Left lobe of liver (tissue), 2 donors: ENCODE data around the gene GPR22. TPM values are rescaled to one million over a fixed set of nuclear protein-coding genes. Genes with fewer than 3 reads are reported as not detected.

Experiments
- ATAC-seq: fragments of 200-7000 bp; cut with Tn5 transposase; one replicate; pipeline ENCODE4 v1.9.1; 2020; ENCODE audit warnings: mild to moderate bottlenecking, moderate library complexity
- DNase-seq: peaks from one replicate; pipeline ENCODE4 v3.0.0-alpha.2; 2020; ENCODE audit warnings: low spot score
- total RNA-seq: library from RNA; stranded (reverse); gene quantifications from one replicate; pipeline ENCODE4 v1.2.1, GENCODE V29; 2021
- donor health status: DM: no; HTN: no; CAD: no; lungs with moderate emphysema.
- donor health status: DM: no; HTN: yes; CAD: no.

Gene GPR22
- total RNA-seq, 1 donor from 2014 or later: not detected

DNA sequence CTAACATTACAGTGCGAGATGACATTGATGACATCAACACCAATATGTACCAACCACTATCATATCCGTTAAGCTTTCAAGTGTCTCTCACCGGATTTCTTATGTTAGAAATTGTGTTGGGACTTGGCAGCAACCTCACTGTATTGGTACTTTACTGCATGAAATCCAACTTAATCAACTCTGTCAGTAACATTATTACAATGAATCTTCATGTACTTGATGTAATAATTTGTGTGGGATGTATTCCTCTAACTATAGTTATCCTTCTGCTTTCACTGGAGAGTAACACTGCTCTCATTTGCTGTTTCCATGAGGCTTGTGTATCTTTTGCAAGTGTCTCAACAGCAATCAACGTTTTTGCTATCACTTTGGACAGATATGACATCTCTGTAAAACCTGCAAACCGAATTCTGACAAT lies 4.3 kb downstream of the GPR22 start:
- ATAC-seq: no peak
- no peak for DNase-seq

DNA sequence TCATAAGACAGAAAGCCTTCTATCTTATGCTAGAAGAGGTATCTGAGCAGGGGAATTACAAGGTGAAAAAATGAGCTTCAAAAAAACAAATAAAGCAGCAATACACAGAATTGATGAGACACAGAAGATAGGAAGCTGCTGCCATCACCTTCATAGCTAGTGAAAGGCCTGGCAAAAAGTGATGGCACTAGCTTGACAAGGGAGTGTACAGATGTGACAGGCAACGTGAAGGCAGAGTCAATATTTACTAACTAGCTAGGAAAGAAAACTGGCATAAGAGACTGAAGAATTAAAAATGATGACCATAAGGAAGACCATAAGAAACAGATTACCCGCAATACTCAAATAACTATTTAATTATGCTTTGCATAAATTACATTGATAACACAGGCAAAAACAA lies 9.4 kb downstream of the GPR22 start:
- no peak for DNase-seq

DNA sequence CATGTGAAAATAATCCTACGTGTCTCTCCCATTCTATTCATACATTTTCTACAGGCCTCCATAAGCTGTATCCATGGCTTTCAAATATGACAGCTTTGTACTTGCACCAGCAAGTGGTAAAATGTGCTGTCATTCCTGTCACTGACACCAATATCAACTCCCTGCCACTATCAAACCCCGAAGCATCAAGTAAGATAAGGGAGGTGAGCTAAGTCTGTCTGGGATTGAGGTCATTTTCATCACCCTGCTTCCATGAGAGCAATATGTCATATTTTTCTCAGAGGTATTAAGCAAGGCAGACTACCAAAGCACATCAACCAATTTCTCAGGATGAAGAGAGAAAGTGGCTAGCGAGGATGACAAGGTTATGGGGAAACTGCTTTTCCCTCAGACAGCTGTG lies 11.1 kb downstream of the GPR22 start:
- DNase-seq (no peak), ATAC-seq (no peak)

More for the DNA sequence above, 9.4 kb downstream of the GPR22 start:
- peak; percentile 70 for ATAC-seq

DNA sequence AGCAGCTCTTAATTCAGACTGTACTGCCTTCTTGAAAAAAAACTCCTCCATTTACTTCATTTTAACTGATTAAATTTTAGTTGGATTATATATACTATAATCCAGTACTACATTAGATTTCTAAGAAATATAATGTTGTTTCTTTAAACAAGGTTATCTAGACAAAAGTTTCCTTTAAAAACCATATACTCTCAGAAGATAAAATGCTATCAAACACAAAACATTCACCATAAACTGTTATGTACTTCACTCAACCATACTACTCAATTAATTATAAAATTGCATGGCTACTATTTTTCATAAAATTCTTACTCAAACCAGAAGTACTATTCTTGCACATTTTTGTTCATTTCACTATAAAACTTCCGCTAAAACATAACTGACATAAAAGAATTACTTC lies 12.7 kb downstream of the GPR22 start:
- no peak for DNase-seq

DNA sequence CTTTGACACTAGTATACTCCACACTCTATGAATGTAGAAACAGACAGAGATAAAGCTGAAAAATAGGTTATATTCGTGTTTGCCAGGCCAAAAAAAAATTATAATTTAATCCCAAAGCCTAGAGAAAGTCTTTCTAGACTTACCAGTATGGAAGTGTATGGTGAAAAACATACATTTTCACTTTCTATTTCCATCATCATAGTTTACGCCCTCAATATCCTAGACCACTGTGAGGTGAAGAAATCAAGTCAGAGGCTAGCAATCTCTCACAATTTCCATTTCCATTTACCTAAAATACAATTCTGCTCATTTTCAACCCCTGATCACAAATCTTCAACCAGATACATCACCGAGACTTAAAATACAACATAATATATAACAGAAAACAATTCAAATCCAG lies 16.2 kb downstream of the GPR22 start:
- ATAC-seq: no peak
- no peak for DNase-seq

More for the DNA sequence above, 12.7 kb downstream of the GPR22 start:
- no peak for ATAC-seq

DNA sequence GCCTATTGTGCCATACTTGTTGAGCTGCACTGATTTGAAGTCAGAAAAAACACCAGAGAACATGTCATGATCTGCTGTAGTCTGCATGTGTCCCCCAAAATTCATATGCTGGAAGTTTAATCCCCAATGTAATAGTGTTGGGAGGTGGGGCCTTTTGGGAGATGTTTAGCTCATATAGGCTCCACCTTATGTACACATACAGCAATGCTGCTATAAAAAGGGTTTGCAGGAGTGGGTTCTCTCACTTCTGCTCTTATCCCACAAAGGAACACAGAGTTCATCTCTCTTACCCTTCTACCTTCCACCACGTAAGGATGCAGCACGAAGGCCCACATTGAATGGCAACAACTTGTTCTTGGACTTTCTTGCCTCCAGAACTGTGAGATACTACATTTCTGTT lies 23.0 kb downstream of the GPR22 start:
- DNase-seq: no peak
- no peak for ATAC-seq

DNA sequence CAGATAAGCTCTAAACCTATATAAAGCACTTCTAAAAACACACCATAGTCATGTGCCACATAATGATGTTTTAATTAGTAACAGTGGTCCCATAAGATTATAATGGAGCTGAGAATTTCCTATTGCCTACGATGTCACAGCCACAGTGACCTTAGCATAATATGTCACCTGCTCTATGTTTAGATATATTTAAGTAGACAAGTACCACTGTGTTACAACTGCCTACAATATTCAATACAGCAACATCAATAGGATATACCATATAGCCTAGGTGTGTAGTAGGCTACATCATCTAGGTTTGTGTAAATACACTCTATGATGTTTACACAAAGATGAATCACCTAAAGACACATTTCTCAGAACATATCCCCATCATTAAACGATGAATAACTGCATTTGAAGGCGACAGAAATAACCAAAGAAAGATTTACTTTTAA lies 24.5 kb downstream of the GPR22 start:
- no peak for DNase-seq
- ATAC-seq: no peak

DNA sequence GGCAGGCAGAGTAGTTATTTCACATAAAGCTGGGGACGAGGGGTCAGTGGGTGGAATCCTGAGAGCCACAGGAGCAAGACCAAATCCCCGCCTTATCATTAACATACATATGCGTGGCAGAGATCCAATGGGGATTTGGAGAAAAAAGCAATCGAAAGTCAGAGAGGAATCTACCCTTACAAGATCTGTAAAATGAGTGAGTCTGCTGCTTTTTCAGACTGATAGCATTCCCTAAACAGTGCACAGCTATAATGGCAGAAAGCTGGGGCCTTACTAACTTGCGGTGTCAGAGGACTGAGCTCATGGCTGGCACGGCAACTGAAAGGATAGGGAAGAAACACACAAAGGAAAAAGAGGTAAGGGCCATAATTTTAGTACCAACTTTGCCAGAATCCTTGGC lies 25.0 kb downstream of the GPR22 start:
- no peak for DNase-seq
- ATAC-seq: no peak

DNA sequence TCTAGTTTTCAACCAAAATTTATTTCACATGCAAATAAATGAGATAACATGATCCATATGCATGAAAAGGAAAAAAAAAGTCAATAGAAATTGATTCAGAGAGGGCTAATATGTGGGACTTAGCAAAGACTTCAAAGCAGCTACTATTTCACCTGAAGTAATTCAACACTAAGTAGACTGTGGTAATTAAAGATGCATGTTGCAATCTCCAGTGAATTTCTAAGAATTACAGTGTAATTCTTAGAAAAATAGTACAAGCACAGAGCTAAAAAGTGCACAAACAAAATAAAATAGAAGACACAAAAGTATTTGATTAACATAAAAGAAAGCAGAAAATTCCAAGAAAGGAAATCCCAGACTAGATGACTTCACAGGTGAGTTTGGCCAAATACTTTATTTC lies 25.7 kb downstream of the GPR22 start:
- no peak for DNase-seq
- no peak for ATAC-seq

DNA sequence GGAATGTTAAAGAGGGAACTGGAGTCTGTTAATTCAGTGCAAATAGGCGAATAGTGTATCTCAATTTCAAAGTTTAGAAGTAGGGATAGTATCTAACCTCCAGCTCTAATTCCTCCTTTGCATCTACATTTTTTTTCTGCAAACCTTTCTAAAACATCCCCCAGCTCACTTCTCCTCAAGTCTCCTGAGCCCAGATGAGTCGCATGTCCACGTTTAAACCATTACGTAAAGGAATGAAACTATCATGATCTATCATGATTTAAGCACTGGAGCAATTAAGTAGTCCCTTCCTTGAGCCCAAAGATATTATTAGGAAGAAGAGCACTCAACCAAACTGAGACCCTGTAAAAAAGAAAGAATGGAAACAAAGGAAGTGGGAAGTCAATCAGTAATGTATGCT lies 29.9 kb downstream of the GPR22 start:
- ATAC-seq (no peak), DNase-seq (no peak)

DNA sequence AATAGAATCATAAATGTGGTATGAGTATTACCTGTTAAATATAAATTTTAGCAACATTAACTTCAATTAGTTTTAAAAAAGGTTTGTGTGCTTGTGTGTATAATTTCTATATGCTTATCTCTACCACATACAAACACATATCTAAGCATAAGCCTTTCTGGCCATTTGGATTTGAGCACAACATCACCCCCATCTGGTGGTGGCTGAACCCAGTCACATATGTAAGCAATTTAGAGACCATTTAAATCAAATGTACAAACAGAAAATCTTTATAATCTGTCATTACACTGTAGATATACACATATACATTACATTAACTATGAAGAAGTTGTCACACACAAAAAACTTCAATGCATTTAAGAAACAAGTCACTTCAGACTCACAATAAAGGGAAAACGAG lies 31.7 kb downstream of the GPR22 start:
- ATAC-seq: peak; percentile 47

DNA sequence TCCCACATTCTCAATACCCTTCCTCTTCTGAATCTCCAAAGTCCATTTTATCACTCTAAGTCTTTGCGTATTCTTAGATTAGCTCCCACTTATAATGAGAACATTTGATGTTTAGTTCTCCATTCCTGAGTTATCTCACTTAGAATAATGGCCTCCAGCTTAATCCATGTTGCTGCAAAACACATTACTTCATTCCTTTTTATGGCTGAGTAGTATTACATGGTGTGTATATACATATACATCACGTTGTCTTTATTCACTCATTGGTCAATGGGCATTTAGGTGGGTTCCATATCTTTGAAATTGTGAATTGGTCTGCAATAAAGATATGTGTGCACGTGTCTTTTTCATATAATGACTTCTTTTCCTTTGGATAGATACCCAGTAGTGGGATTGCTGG lies 32.3 kb downstream of the GPR22 start:
- no peak for ATAC-seq
- no peak for DNase-seq

More for the DNA sequence above, 31.7 kb downstream of the GPR22 start:
- no peak for DNase-seq

DNA sequence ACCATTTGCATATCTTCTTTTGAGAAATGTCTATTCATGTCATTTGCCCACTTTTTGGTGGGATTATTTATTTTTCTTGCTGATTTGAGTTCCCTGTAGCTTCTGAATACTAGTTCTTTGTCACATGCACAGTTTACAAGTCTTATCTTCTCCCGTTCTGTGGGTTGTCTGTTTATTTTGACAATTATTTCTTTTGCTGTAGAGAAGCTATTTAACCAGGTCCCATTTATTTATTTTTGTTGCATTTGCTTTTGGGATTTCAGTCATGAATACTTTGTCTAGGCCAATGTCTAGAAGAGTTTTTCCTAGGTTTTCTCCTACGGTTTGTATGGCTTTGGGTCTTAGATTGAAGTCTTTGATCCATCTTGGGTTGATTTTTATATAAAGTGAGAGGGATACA lies 32.9 kb downstream of the GPR22 start:
- ATAC-seq (no peak), DNase-seq (no peak)

DNA sequence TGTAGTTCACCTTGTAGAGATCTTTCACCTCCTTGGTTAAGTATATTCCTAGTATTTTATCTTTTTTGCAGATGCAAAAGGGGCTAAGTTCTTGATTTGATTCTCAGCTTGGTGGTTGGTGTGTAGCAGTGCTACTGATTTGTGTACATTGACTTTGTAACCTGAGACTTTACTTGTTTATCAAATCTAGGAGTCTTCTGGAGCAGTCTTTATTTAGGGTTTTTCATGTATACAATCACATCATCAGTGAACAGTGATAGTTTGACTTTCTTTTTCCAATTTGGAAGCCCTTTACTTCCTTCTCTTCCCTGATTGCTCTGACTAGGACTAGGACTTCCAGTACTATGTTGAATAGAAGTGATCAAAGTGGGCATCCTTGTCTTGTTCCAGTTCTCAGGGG lies 33.8 kb downstream of the GPR22 start:
- DNase-seq (no peak), ATAC-seq (no peak)

DNA sequence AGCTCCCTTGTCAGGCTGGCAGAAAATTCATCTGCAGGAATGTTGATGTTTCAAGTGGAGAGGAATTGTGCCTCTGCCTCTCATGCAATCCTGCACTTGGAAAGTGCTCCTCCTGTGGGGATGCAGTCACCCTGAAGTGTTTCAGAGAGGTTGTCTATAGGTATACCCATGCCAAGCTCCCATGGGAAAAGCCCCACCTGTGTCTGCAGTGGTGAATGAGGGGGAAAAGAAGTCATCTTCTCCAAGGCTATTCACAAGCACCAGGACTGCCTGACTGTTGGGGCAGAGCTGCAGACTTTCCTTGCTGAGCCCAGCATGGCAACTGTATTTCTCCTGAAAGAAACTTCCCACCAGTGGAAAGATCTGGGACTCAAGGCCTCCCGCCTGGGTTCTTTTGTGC lies 35.5 kb downstream of the GPR22 start:
- ATAC-seq (no peak), DNase-seq (no peak)

DNA sequence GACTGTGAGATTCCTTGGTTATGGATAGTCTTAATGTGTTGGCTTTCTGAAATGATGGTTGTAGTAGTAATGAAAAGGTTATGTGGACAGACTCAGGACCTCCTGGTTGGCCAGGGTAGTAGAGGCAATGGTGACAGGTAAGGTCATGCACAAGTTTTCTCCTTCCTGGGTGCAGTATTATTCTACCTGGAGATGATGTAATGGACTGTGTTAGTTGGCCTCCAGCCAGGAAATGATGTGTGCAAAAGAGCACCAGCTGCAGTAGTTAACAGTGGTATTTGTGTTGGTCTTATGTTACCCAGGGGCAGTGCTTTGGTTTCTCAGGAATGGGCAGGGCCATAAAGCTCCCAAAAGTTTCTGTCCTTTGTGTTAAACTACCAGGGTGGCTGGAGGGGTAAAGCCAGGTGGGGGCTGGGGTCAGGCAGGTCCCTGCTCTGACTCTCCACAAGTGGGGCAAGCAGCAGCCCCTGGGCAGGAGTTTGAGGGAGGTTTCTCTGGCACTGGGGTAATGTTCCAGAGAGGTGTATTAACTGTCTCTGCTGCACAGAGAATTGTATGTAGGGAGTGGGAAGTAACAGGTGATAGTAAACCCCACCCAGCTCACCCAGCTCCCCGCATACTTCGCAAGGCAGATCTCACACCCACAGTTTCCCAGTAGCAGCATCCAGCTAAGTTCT lies 36.3 kb downstream of the GPR22 start:
- ATAC-seq (peak; percentile 85), DNase-seq (peak; percentile 55)

DNA sequence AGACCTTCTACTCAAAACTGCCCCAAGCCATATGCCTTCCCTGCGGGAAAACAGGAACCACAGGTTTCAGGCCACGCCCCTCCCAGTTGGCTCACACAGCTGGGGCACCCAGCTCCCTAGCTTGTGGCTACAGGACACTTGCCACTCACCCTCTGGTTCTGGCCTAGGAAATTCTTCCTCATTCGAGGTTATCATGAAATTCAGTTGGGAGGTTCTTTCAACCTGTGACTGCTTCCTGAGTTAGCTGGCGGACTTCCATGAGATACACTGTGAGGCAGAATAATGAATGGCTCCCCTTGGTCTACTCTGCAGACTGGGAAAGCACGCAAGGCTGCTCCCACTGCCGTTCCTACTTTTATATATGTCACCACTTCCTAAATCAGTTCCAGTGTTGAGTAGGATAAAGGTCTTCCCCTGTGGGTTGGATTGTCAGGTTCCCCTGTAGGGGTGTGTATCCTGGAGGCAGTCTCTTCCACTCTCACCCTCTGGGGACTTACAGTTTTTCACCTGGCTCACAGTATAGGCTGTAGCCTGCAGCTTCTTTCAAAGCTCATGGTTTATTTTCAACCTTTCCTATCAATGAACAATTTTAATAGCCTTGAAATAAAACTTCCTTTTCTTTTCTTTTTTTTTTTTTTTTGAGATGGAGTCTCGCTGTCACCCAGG lies 37.0 kb downstream of the GPR22 start:
- peak; percentile 61 for ATAC-seq
- DNase-seq: peak; percentile 48

Other genes starting within 250 kb of the GPR22 start
- 12.9 TPM for gene COG5, start 93.9 kb downstream of the GPR22 start, total RNA-seq
- 3.1 TPM for gene DUS4L, start 93.9 kb downstream of the GPR22 start, total RNA-seq
- 25.1 TPM for gene BCAP29, start 110.2 kb downstream of the GPR22 start, total RNA-seq
- gene SLC26A4, start 190.8 kb downstream of the GPR22 start, total RNA-seq: not detected